IPS DF 6.9 (cell line): ENCODE data around the gene CPB1.

Experiments
- DNase-seq: peaks from one replicate; pipeline ENCODE4 v3.0.0-alpha.2; 2013; ENCODE audit warnings: low read depth, low spot score
- H3K27ac ChIP-seq: one replicate; pipeline ENCODE4 v1.5.1; 2013; ENCODE audit warnings: low read length, control low read depth
- H3K27me3 ChIP-seq: 2 replicates; pipeline ENCODE4 v1.6.1; 2013; ENCODE audit warnings: mild to moderate bottlenecking, low read length; ENCODE audit not compliant: control insufficient read depth, insufficient read depth
- H3K36me3 ChIP-seq: 2 replicates; pipeline ENCODE4 v1.6.1; 2013; ENCODE audit warnings: low read length; ENCODE audit not compliant: control insufficient read depth, insufficient read depth
- H3K4me1 ChIP-seq: 2 replicates; pipeline ENCODE4 v1.6.1; 2013; ENCODE audit warnings: low read length; ENCODE audit not compliant: control insufficient read depth, insufficient read depth
- H3K4me3 ChIP-seq: 2 replicates; pipeline ENCODE4 v1.5.1; 2013; ENCODE audit warnings: mild to moderate bottlenecking, low read length
- H3K9me3 ChIP-seq: 2 replicates; pipeline ENCODE4 v1.6.1; 2013; ENCODE audit warnings: low read length, inconsistent platforms; ENCODE audit not compliant: control insufficient read depth, insufficient read depth
- WGBS: extraction: QIAGEN DNeasy Blood & Tissue Kit; methylation state at CpG from one replicate; pipeline ENCODE4 v1.1.7; 2013; ENCODE audit warnings: mixed read lengths, missing lambda C conversion rate; ENCODE audit not compliant: insufficient read length, insufficient coverage; 5-methylcytosine and 5-hydroxymethylcytosine counted together

Gene CPB1

GRCh38 chr3:148829926-148830325 is 2.3 kb downstream of the CPB1 start:
- Histone ChIP-seq H3K9me3 (no peaks in the 10 kb centered on the region), H3K4me3 (no peak overlapping the region), H3K27ac (no peak overlapping the region), H3K36me3 (no peaks in the 10 kb centered on the region), H3K27me3 (no peaks in the 10 kb centered on the region), H3K4me1 (no peaks in the 10 kb centered on the region)
- no peak for DNase-seq
- WGBS, result no CpG with 5 or more reads among the region's 3 CpGs

- DNase-seq, result no peak
Measured at GRCh38 chr3:148833223-148833622, 5.6 kb downstream of the CPB1 start.

GRCh38 chr3:148839805-148840204 is 12.2 kb downstream of the CPB1 start:
- no peak for DNase-seq

More at GRCh38 chr3:148833223-148833622, 5.6 kb downstream of the CPB1 start:
- H3K36me3 ChIP-seq, result no peaks in the 10 kb centered on the region
- no peaks in the 10 kb centered on the region for H3K27me3 ChIP-seq
- no peak overlapping the region for H3K27ac ChIP-seq
- WGBS, result no CpG with 5 or more reads among the region's 3 CpGs
- no peak overlapping the region for H3K4me3 ChIP-seq
- H3K9me3 ChIP-seq, result no peaks in the 10 kb centered on the region
- no peaks in the 10 kb centered on the region for H3K4me1 ChIP-seq

GRCh38 chr3:148840451-148840850 is 12.8 kb downstream of the CPB1 start:
- Histone ChIP-seq H3K9me3 (no peaks in the 10 kb centered on the region), H3K27me3 (no peaks in the 10 kb centered on the region), H3K27ac (no peak overlapping the region), H3K4me3 (no peak overlapping the region), H3K36me3 (no peaks in the 10 kb centered on the region), H3K4me1 (no peaks in the 10 kb centered on the region)
- no peak for DNase-seq
- no CpG with 5 or more reads among the region's 4 CpGs for WGBS

More at GRCh38 chr3:148839805-148840204, 12.2 kb downstream of the CPB1 start:
- Histone ChIP-seq H3K36me3 (no peaks in the 10 kb centered on the region), H3K9me3 (no peaks in the 10 kb centered on the region), H3K4me1 (no peaks in the 10 kb centered on the region), H3K4me3 (no peak overlapping the region), H3K27me3 (no peaks in the 10 kb centered on the region), H3K27ac (no peak overlapping the region)

- H3K9me3 ChIP-seq, result no peaks in the 10 kb centered on the region
- no peak for DNase-seq
- H3K27ac ChIP-seq, result no peak overlapping the region
- no peaks in the 10 kb centered on the region for H3K4me1 ChIP-seq
- no peaks in the 10 kb centered on the region for H3K36me3 ChIP-seq
- H3K27me3 ChIP-seq, result no peaks in the 10 kb centered on the region
- no peak overlapping the region for H3K4me3 ChIP-seq
- WGBS, result no CpG with 5 or more reads among the region's 2 CpGs
Measured at GRCh38 chr3:148845756-148846395, 18.3 kb downstream of the CPB1 start.

GRCh38 chr3:148847351-148847750 is 19.7 kb downstream of the CPB1 start:
- no peaks in the 10 kb centered on the region for H3K27me3 ChIP-seq
- WGBS, result no CpG with 5 or more reads among the region's 1 CpG
- H3K4me1 ChIP-seq, result no peaks in the 10 kb centered on the region
- H3K27ac ChIP-seq, result no peak overlapping the region
- no peak for DNase-seq
- no peaks in the 10 kb centered on the region for H3K9me3 ChIP-seq
- H3K36me3 ChIP-seq, result no peaks in the 10 kb centered on the region
- H3K4me3 ChIP-seq, result no peak overlapping the region

GRCh38 chr3:148848410-148848809 is 20.8 kb downstream of the CPB1 start:
- H3K36me3 ChIP-seq, result no peaks in the 10 kb centered on the region
- no peak overlapping the region for H3K4me3 ChIP-seq
- no peak overlapping the region for H3K27ac ChIP-seq
- H3K9me3 ChIP-seq, result no peaks in the 10 kb centered on the region
- H3K4me1 ChIP-seq, result no peaks in the 10 kb centered on the region
- DNase-seq, result no peak
- no CpG with 5 or more reads among the region's 1 CpG for WGBS
- H3K27me3 ChIP-seq, result no peaks in the 10 kb centered on the region

- H3K36me3 ChIP-seq, result no peaks in the 10 kb centered on the region
- no peaks in the 10 kb centered on the region for H3K4me1 ChIP-seq
- no peaks in the 10 kb centered on the region for H3K27me3 ChIP-seq
- DNase-seq, result no peak
- no CpG with 5 or more reads among the region's 7 CpGs for WGBS
- no peaks in the 10 kb centered on the region for H3K9me3 ChIP-seq
- no peak overlapping the region for H3K27ac ChIP-seq
- no peak overlapping the region for H3K4me3 ChIP-seq
Measured at GRCh38 chr3:148852271-148852992, 24.8 kb downstream of the CPB1 start.

- no CpG with 5 or more reads among the region's 2 CpGs for WGBS
- H3K4me3 ChIP-seq, result no peak overlapping the region
- no peak overlapping the region for H3K27ac ChIP-seq
- no peaks in the 10 kb centered on the region for H3K4me1 ChIP-seq
- no peak for DNase-seq
- no peaks in the 10 kb centered on the region for H3K27me3 ChIP-seq
- H3K36me3 ChIP-seq, result no peaks in the 10 kb centered on the region
- H3K9me3 ChIP-seq, result no peaks in the 10 kb centered on the region
Measured at GRCh38 chr3:148853076-148853475, 25.5 kb downstream of the CPB1 start.

- Histone ChIP-seq H3K9me3 (no peaks in the 10 kb centered on the region), H3K4me3 (no peak overlapping the region), H3K36me3 (no peaks in the 10 kb centered on the region), H3K4me1 (no peaks in the 10 kb centered on the region), H3K27ac (no peak overlapping the region), H3K27me3 (no peaks in the 10 kb centered on the region)
- no peak for DNase-seq
Measured at GRCh38 chr3:148854061-148854460, 26.4 kb downstream of the CPB1 start.

GRCh38 chr3:148856384-148856783 is 28.8 kb downstream of the CPB1 start:
- no peaks in the 10 kb centered on the region for H3K36me3 ChIP-seq
- DNase-seq, result no peak
- H3K9me3 ChIP-seq, result no peaks in the 10 kb centered on the region
- no peak overlapping the region for H3K27ac ChIP-seq
- H3K4me1 ChIP-seq, result no peaks in the 10 kb centered on the region
- WGBS, result no CpG with 5 or more reads among the region's 3 CpGs
- no peaks in the 10 kb centered on the region for H3K27me3 ChIP-seq
- H3K4me3 ChIP-seq, result no peak overlapping the region
